SK-N-SH (cell line): Measurements from ENCODE around the gene MAPT. TPM values are rescaled to one million over a fixed set of nuclear protein-coding genes. Genes with fewer than 3 reads are reported as not detected.

ENCODE experiments used
- CTCF ChIA-PET: fragments of 300-600, 350-600 bp; formaldehyde crosslinking; extraction: SDS; loops from one replicate; lab custom pipeline; 2021; lab: Yijun Ruan, JAX
- POLR2A ChIA-PET: fragments of 350-600 bp; sonication (Branson Sonifier 250); formaldehyde crosslinking; extraction: SDS; loops from one replicate; lab custom pipeline; 2020; ENCODE audit warnings: antibody characterized with exemption, inconsistent platforms; lab: Yijun Ruan, JAX
- DNase-seq: peaks from one replicate; pipeline ENCODE4 v3.0.0; 2012
- H2AFZ ChIP-seq: fragments of 200-600 bp; sonication (generic); 2 replicates; pipeline ENCODE4 v1.8.1; 2016; ENCODE audit warnings: antibody characterized with exemption, mild to moderate bottlenecking, low read depth
- H3F3A ChIP-seq: fragments of 200-600 bp; sonication (generic); replicated peaks from 2 replicates; pipeline ENCODE3; 2016; ENCODE audit warnings: antibody characterized with exemption, mild to moderate bottlenecking; ENCODE audit not compliant: insufficient read depth
- H3K27ac ChIP-seq, 2 experiments: fragments of 200-500 bp in 1 of 2; fragments of 200-600 bp in 1 of 2; sonication (Bioruptor generic) in 1 of 2; sonication (generic), shearing (Covaris generic) in 1 of 2; 2 replicates each; pipeline versions ENCODE4 v1.5.1 to v1.6.1; 2014 to 2016; ENCODE audit warnings: low read depth in 2 of 2, inconsistent platforms in 1 of 2, low read length in 1 of 2, mild to moderate bottlenecking in 1 of 2, mixed read lengths in 1 of 2
- H3K27me3 ChIP-seq: fragments of 200-600 bp; sonication (generic), shearing (Covaris generic); 2 replicates; pipeline ENCODE4 v1.6.1; 2016; ENCODE audit warnings: mixed run types; ENCODE audit not compliant: insufficient read depth
- H3K36me3 ChIP-seq, 2 experiments: fragments of 200-500 bp in 1 of 2; fragments of 200-600 bp in 1 of 2; sonication (Bioruptor generic) in 1 of 2; sonication (generic) in 1 of 2; replicated peaks in 1 of 2; 2 replicates each; pipeline versions ENCODE3 to v1.5.1; 2014 to 2016; ENCODE audit warnings: low read length in 1 of 2, mild to moderate bottlenecking in 1 of 2; ENCODE audit not compliant: insufficient read depth in 2 of 2, control insufficient read depth in 1 of 2
- H3K4me1 ChIP-seq, 2 experiments: fragments of 200-500 bp in 1 of 2; fragments of 200-600 bp in 1 of 2; sonication (Bioruptor generic) in 1 of 2; sonication (generic), shearing (Covaris generic) in 1 of 2; 2 replicates each; pipeline versions ENCODE4 v1.5.1 to v1.6.1; 2014 to 2016; ENCODE audit warnings: low read depth in 1 of 2, low read length in 1 of 2, mixed run types in 1 of 2; ENCODE audit not compliant: insufficient read depth in 2 of 2, control insufficient read depth in 1 of 2
- H3K4me2 ChIP-seq: fragments of 200-600 bp; sonication (generic), shearing (Covaris generic); 2 replicates; pipeline ENCODE4 v1.6.1; 2017; ENCODE audit warnings: mixed run types
- H3K4me3 ChIP-seq, 2 experiments: fragments of 200-500 bp in 1 of 2; fragments of 200-600 bp in 1 of 2; sonication (Bioruptor generic) in 1 of 2; sonication (generic), shearing (Covaris generic) in 1 of 2; 2 replicates each; pipeline versions ENCODE4 v1.5.1 to v1.8.1; 2014 to 2016; ENCODE audit warnings: low read depth in 2 of 2, inconsistent platforms in 1 of 2, low read length in 1 of 2, mild to moderate bottlenecking in 1 of 2, mixed read lengths in 1 of 2, moderate library complexity in 1 of 2
- H3K79me2 ChIP-seq: fragments of 200-600 bp; sonication (generic); 2 replicates; pipeline ENCODE4 v1.8.1; 2017; ENCODE audit warnings: mild to moderate bottlenecking; ENCODE audit not compliant: insufficient read depth
- H3K9ac ChIP-seq: fragments of 200-600 bp; sonication (generic); 2 replicates; pipeline ENCODE4 v1.6.1; 2017; ENCODE audit warnings: mixed run types
- H3K9me2 ChIP-seq: fragments of 200-600 bp; sonication (generic); 2 replicates; pipeline ENCODE4 v1.6.1; 2017; ENCODE audit warnings: mixed run types
- H3K9me3 ChIP-seq: fragments of 200-600 bp; sonication (generic); 2 replicates; pipeline ENCODE4 v1.6.1; 2017; ENCODE audit warnings: mixed run types, mild to moderate bottlenecking, moderate library complexity
- H4K20me1 ChIP-seq: fragments of 200-600 bp; sonication (generic); 2 replicates; pipeline ENCODE4 v1.6.1; 2017; ENCODE audit warnings: mild to moderate bottlenecking, mixed run types; ENCODE audit not compliant: insufficient read depth
- CHD2 ChIP-seq: fragments of 150-350 bp; IDR thresholded peaks from 2 replicates; pipeline ENCODE4 v1.6.1; 2018; ENCODE audit warnings: low read length; ENCODE audit not compliant: partially characterized antibody
- CTCF ChIP-seq: fragments of 200-600 bp; sonication (generic); IDR thresholded peaks from 2 replicates; pipeline ENCODE4 v1.6.1; 2017; ENCODE audit warnings: antibody characterized with exemption, mild to moderate bottlenecking, moderate library complexity
- EP300 ChIP-seq, 2 experiments: IDR thresholded peaks; 2 replicates each; pipeline versions ENCODE4 v1.4.0 to v1.6.1; 2012; ENCODE audit warnings: borderline replicate concordance in 1 of 2, low read depth in 1 of 2, low read length in 1 of 2
- FOSL2 ChIP-seq: IDR thresholded peaks from 2 replicates; pipeline ENCODE4 v1.4.0; 2012; ENCODE audit warnings: low read depth, mild to moderate bottlenecking, moderate library complexity, borderline replicate concordance
- FOXJ3 ChIP-seq: sonication (generic); formaldehyde crosslinking; IDR thresholded peaks from 2 replicates; pipeline ENCODE4 v1.5.1; 2020; ENCODE audit warnings: mild to moderate bottlenecking, missing genetic modification reagents
- GABPA ChIP-seq: IDR thresholded peaks from 2 replicates; pipeline ENCODE4 v1.4.0; 2012; ENCODE audit warnings: low read depth, mild to moderate bottlenecking
- GATA2 ChIP-seq: sonication (generic); formaldehyde crosslinking; IDR thresholded peaks from 2 replicates; pipeline ENCODE4 v1.5.0; 2020; ENCODE audit warnings: mild to moderate bottlenecking, missing genetic modification reagents
- JUND ChIP-seq: IDR thresholded peaks from 2 replicates; pipeline ENCODE4 v1.4.0; 2012
- MAX ChIP-seq: IDR thresholded peaks from 2 replicates; pipeline ENCODE4 v1.4.0; 2012; ENCODE audit warnings: low read depth
- NFIC ChIP-seq: IDR thresholded peaks from 2 replicates; pipeline ENCODE4 v1.4.0; 2012; ENCODE audit warnings: borderline replicate concordance
- PBX3 ChIP-seq: IDR thresholded peaks from 2 replicates; pipeline ENCODE4; 2012
- POLR2AphosphoS5 ChIP-seq: IDR thresholded peaks from 2 replicates; pipeline ENCODE4 v1.6.1; 2012; ENCODE audit warnings: low read depth, low read length
- RAD21 ChIP-seq: IDR thresholded peaks from 2 replicates; pipeline ENCODE4 v1.6.1; 2012; ENCODE audit warnings: mild to moderate bottlenecking, low read length
- RCOR1 ChIP-seq: fragments of 150-350 bp; IDR thresholded peaks from 2 replicates; pipeline ENCODE4 v1.6.1; 2017; ENCODE audit warnings: antibody characterized with exemption, low read length
- REST ChIP-seq: IDR thresholded peaks from 2 replicates; pipeline ENCODE4 v1.6.1; 2012; ENCODE audit warnings: mild to moderate bottlenecking, low read depth, low read length, moderate library complexity
- RFX5 ChIP-seq: IDR thresholded peaks from 2 replicates; pipeline ENCODE4 v1.6.1; 2012; ENCODE audit warnings: mild to moderate bottlenecking, improper control_type of control experiment, low read length
- SIN3A ChIP-seq: IDR thresholded peaks from 2 replicates; pipeline ENCODE4 v1.6.1; 2012; ENCODE audit warnings: low read depth, mild to moderate bottlenecking, low read length, moderate library complexity, borderline replicate concordance
- TAF1 ChIP-seq: IDR thresholded peaks from 2 replicates; pipeline ENCODE4 v1.6.1; 2012; ENCODE audit warnings: low read depth, mild to moderate bottlenecking, low read length, moderate library complexity, borderline replicate concordance
- TCF12 ChIP-seq: IDR thresholded peaks from 2 replicates; pipeline ENCODE4 v1.4.0; 2012
- USF1 ChIP-seq: IDR thresholded peaks from 2 replicates; pipeline ENCODE4 v1.4.0; 2012; ENCODE audit warnings: low read depth, borderline replicate concordance
- USF2 ChIP-seq: fragments of 150-350 bp; IDR thresholded peaks from 2 replicates; pipeline ENCODE4 v1.6.1; 2017; ENCODE audit warnings: antibody characterized with exemption, low read length, low read depth, borderline replicate concordance
- WGBS: methylation state at CpG from one replicate; pipeline ENCODE4 v1.1.6; 2017; ENCODE audit warnings: low lambda C conversion rate; 5-methylcytosine and 5-hydroxymethylcytosine counted together
- polyA plus RNA-seq, 3 experiments: library from polyadenylated mRNA; depleted of rRNA; stranded (reverse); fragments of >200 nt; gene quantifications; 2 replicates each; pipeline ENCODE4 v1.2.3, GENCODE V29; 2012

The MAPT gene
- polyA plus RNA-seq, 1 of the 3 experiments (the other 2 are of a cell fraction), result 0.74 TPM

- TF ChIP-seq USF1 (no peak), SIN3A (no peak), MAX (no peak), RAD21 (no peak), GABPA (no peak), TAF1 (no peak), POLR2AphosphoS5 (no peak), FOXJ3 (CRISPR knock-in tag) (no peak), CTCF (no peak), NFIC (no peak)
- TF ChIP-seq, all 33 proteins: peak for 0
Observed at GRCh38 chr17:45869676-45870341, 24.5 kb upstream of the MAPT start (continued).

DNA sequence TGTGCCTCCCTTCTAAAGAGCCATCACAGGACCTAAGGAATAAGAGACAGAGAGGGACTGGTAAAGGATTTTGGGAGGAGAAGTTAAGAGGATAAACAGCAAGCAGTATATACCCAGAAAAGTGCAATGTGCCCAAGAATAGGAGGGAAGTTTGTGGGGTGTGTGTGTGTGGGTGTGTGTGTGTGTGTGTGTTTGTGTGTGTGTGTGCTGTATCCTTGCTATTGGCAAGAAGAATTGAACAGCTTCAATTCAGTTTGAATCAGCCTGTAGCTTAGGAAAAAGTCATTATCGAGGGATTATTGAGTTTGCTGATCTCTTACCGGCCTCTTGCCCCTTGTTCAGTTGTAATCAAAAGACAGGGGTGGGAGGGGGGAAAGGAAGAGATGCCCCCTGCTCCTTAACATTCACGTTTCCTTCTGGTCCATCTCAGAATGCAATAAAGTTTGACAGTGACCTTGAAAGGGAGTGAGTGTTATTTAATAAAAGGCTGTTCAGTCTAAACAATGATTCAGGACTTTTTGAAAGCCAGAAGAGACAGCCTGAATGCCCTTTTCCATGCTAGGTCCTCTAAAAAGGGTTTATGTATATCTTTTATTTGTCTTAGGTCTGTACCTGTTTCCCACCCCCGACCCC is 23.9 kb upstream of the MAPT start:
- Histone ChIP-seq H3K9ac (no peak overlapping the region), H3F3A (no peaks in the 10 kb centered on the region), H4K20me1 (no peaks in the 10 kb centered on the region), H3K4me2 (no peak overlapping the region), H2AFZ (no peak overlapping the region), H3K27me3 (peaks cover 41% of the 10 kb centered on the region), H3K4me1 (peaks cover 0 to 6% of the 10 kb centered on the region in 2 experiments; a peak in 2 of 4 replicates), H3K36me3 (no peaks in the 10 kb centered on the region), H3K27ac (no peak overlapping the region), H3K4me3 (no peak overlapping the region), H3K9me2 (no peaks in the 10 kb centered on the region), H3K9me3 (no peaks in the 10 kb centered on the region), H3K79me2 (no peaks in the 10 kb centered on the region)
- ChIA-PET CTCF (interaction anchor here (11.8 kb wide), 1 partner anchor 20 kb away, joined by 87 read pairs; no protein-coding TSS in a partner anchor), POLR2A (no interaction called here)
- WGBS, result 40% methylated on average over 4 of the region's 4 CpGs
- no peak for DNase-seq
- no peak for TF ChIP-seq GATA2
- TF ChIP-seq FOSL2, result no peak
- no peak for TF ChIP-seq USF2
- no peak for TF ChIP-seq JUND
- no peak for TF ChIP-seq RAD21
- no peak for TF ChIP-seq RFX5
- TF ChIP-seq NFIC, result no peak
- TF ChIP-seq TCF12, result no peak
- TF ChIP-seq CHD2, result no peak
- no peak for TF ChIP-seq EP300 (IDR thresholded peaks at IDR 0.05; ENCODE audit: borderline replicate concordance in 1 of 2, low read depth in 1 of 2, low read length in 1 of 2)
- TF ChIP-seq PBX3, result no peak
- TF ChIP-seq RCOR1, result no peak
- TF ChIP-seq REST, result no peak
